HEK293 (cell line): Measurements from ENCODE around the gene TNFRSF8.

ENCODE experiments used
- BCL6B ChIP-seq: fragments of 450-650 bp; formaldehyde crosslinking; IDR thresholded peaks from 2 replicates; pipeline ENCODE4 v1.5.1; 2017; ENCODE audit warnings: missing biosample characterization, missing genetic modification characterization
- CTCF ChIP-seq: fragments of 450-650 bp; formaldehyde crosslinking; IDR thresholded peaks from 2 replicates; pipeline ENCODE4 v1.5.1; 2016; ENCODE audit warnings: missing biosample characterization, missing genetic modification characterization
- GFI1B ChIP-seq: fragments of 450-650 bp; formaldehyde crosslinking; IDR thresholded peaks from 2 replicates; pipeline ENCODE4 v1.5.1; 2016; ENCODE audit warnings: missing biosample characterization, missing genetic modification characterization
- IKZF3 ChIP-seq: fragments of 450-650 bp; IDR thresholded peaks from 2 replicates; pipeline ENCODE4 v1.5.0; 2018; ENCODE audit warnings: missing biosample characterization, mild to moderate bottlenecking, missing genetic modification characterization, moderate library complexity
- KLF7 ChIP-seq: fragments of 450-650 bp; formaldehyde crosslinking; IDR thresholded peaks from 2 replicates; pipeline ENCODE4 v1.5.1; 2016; ENCODE audit warnings: missing biosample characterization, missing genetic modification characterization, borderline replicate concordance
- KLF8 ChIP-seq: fragments of 450-650 bp; formaldehyde crosslinking; IDR thresholded peaks from 2 replicates; pipeline ENCODE4 v1.5.1; 2016; ENCODE audit warnings: missing biosample characterization, missing genetic modification characterization
- KLF9 ChIP-seq: fragments of 450-650 bp; formaldehyde crosslinking; IDR thresholded peaks from 2 replicates; pipeline ENCODE4 v1.5.1; 2016; ENCODE audit warnings: missing biosample characterization, missing genetic modification characterization, low read depth
- MZF1 ChIP-seq: fragments of 450-650 bp; formaldehyde crosslinking; IDR thresholded peaks from 2 replicates; pipeline ENCODE4 v1.5.1; 2017; ENCODE audit warnings: missing biosample characterization, missing genetic modification characterization, borderline replicate concordance
- OVOL3 ChIP-seq: fragments of 450-650 bp; formaldehyde crosslinking; IDR thresholded peaks from 2 replicates; pipeline ENCODE4 v1.5.1; 2016; ENCODE audit warnings: missing biosample characterization, missing genetic modification characterization
- PBX3 ChIP-seq: sonication (generic); formaldehyde crosslinking; IDR thresholded peaks from 2 replicates; pipeline ENCODE4 v1.8.1; 2022; ENCODE audit warnings: mild to moderate bottlenecking, moderate library complexity, missing genetic modification reagents
- PRDM6 ChIP-seq: fragments of 450-650 bp; formaldehyde crosslinking; IDR thresholded peaks from 2 replicates; pipeline ENCODE4 v1.5.1; 2017; ENCODE audit warnings: missing biosample characterization, missing genetic modification characterization
- SCRT1 ChIP-seq: fragments of 450-650 bp; formaldehyde crosslinking; IDR thresholded peaks from 2 replicates; pipeline ENCODE4 v1.5.1; 2016; ENCODE audit warnings: missing biosample characterization, missing genetic modification characterization, borderline replicate concordance
- TRIM28 ChIP-seq: IDR thresholded peaks from 2 replicates; pipeline ENCODE4 v1.6.1; 2011; ENCODE audit warnings: low read length, control low read depth, borderline replicate concordance
- TSHZ1 ChIP-seq: fragments of 450-650 bp; formaldehyde crosslinking; IDR thresholded peaks from 2 replicates; pipeline ENCODE4 v1.5.1; 2016; ENCODE audit warnings: missing biosample characterization, missing genetic modification characterization, borderline replicate concordance
- YY2 ChIP-seq: fragments of 450-650 bp; formaldehyde crosslinking; IDR thresholded peaks from 2 replicates; pipeline ENCODE4 v1.5.1; 2016; ENCODE audit warnings: missing biosample characterization, missing genetic modification characterization
- ZBTB6 ChIP-seq: fragments of 450-650 bp; formaldehyde crosslinking; IDR thresholded peaks from 2 replicates; pipeline ENCODE4 v1.5.1; 2017; ENCODE audit warnings: missing biosample characterization, missing genetic modification characterization
- ZBTB8A ChIP-seq: fragments of 450-650 bp; formaldehyde crosslinking; IDR thresholded peaks from 2 replicates; pipeline ENCODE4 v1.5.1; 2016; ENCODE audit warnings: missing biosample characterization, missing genetic modification characterization
- ZFP69B ChIP-seq: fragments of 450-650 bp; formaldehyde crosslinking; IDR thresholded peaks from 2 replicates; pipeline ENCODE4 v1.5.1; 2016; ENCODE audit warnings: missing biosample characterization, missing genetic modification characterization
- ZNF155 ChIP-seq: fragments of 450-650 bp; formaldehyde crosslinking; IDR thresholded peaks from 2 replicates; pipeline ENCODE4 v1.5.1; 2016; ENCODE audit warnings: missing biosample characterization, missing genetic modification characterization
- ZNF16 ChIP-seq: fragments of 450-650 bp; formaldehyde crosslinking; IDR thresholded peaks from 2 replicates; pipeline ENCODE4 v1.5.1; 2016; ENCODE audit warnings: low read depth, missing biosample characterization, missing genetic modification characterization
- ZNF184 ChIP-seq: fragments of 450-650 bp; IDR thresholded peaks from 2 replicates; pipeline ENCODE4 v1.5.1; 2018; ENCODE audit warnings: missing biosample characterization, mild to moderate bottlenecking, missing genetic modification characterization
- ZNF19 ChIP-seq: fragments of 450-650 bp; formaldehyde crosslinking; IDR thresholded peaks from 2 replicates; pipeline ENCODE4; 2016; ENCODE audit warnings: missing biosample characterization, missing genetic modification characterization, low read depth
- ZNF221 ChIP-seq: fragments of 450-650 bp; formaldehyde crosslinking; IDR thresholded peaks from 2 replicates; pipeline ENCODE4 v1.5.1; 2017; ENCODE audit warnings: missing biosample characterization, missing genetic modification characterization, borderline replicate concordance
- ZNF335 ChIP-seq: fragments of 450-650 bp; formaldehyde crosslinking; conservative IDR thresholded peaks from 2 replicates; pipeline ENCODE4 v1.5.1; 2016; ENCODE audit warnings: missing biosample characterization, missing genetic modification characterization
- ZNF423 ChIP-seq: fragments of 450-650 bp; formaldehyde crosslinking; IDR thresholded peaks from 2 replicates; pipeline ENCODE4 v1.5.1; 2016; ENCODE audit warnings: missing biosample characterization, missing genetic modification characterization
- ZNF426 ChIP-seq: fragments of 450-650 bp; formaldehyde crosslinking; IDR thresholded peaks from 2 replicates; pipeline ENCODE4 v1.5.1; 2017; ENCODE audit warnings: missing biosample characterization, missing genetic modification characterization, mild to moderate bottlenecking, inconsistent platforms, moderate library complexity
- ZNF501 ChIP-seq: fragments of 450-650 bp; formaldehyde crosslinking; IDR thresholded peaks from 2 replicates; pipeline ENCODE4 v1.5.1; 2016; ENCODE audit warnings: missing biosample characterization, missing genetic modification characterization
- ZNF76 ChIP-seq: fragments of 450-650 bp; formaldehyde crosslinking; IDR thresholded peaks from 2 replicates; pipeline ENCODE4; 2016; ENCODE audit warnings: low read depth, missing biosample characterization, missing genetic modification characterization, borderline replicate concordance
- ZNF843 ChIP-seq: fragments of 450-650 bp; formaldehyde crosslinking; IDR thresholded peaks from 2 replicates; pipeline ENCODE4 v1.5.1; 2016; ENCODE audit warnings: missing biosample characterization, missing genetic modification characterization
- ZXDB ChIP-seq: fragments of 450-650 bp; formaldehyde crosslinking; IDR thresholded peaks from 2 replicates; pipeline ENCODE4 v1.5.1; 2016; ENCODE audit warnings: missing biosample characterization, missing genetic modification characterization

The TNFRSF8 gene

GRCh38 chr1:12161662-12162458 is 98.8 kb downstream of the TNFRSF8 start (continued):
- no peak for TF ChIP-seq TSHZ1
- TF ChIP-seq ZNF335 (tag by site-specific recombination): peak; percentile 64
- TF ChIP-seq MZF1: no peak
- no peak for TF ChIP-seq KLF7 (tag by site-specific recombination)
- TF ChIP-seq OVOL3 (tag by site-specific recombination): no peak
- TF ChIP-seq ZNF501 (tag by site-specific recombination): no peak
- TF ChIP-seq ZBTB6 (tag by site-specific recombination): no peak
- TF ChIP-seq PBX3 (CRISPR knock-in tag): no peak
- no peak for TF ChIP-seq ZNF16
- no peak for TF ChIP-seq ZNF76 (tag by site-specific recombination)
- 0 out of 2 replicates have a peak, but pooled peaks have one; percentile 34 for TF ChIP-seq ZNF843 (tag by site-specific recombination)
- TF ChIP-seq ZXDB (tag by site-specific recombination): peak; percentile 65
- TF ChIP-seq ZNF155 (tag by site-specific recombination): no peak
- TF ChIP-seq BCL6B (tag by site-specific recombination): no peak
- TF ChIP-seq ZNF221 (tag by site-specific recombination): no peak
- TF ChIP-seq IKZF3 (tag by site-specific recombination): peak; percentile 35; the same call in 1 of the 2 replicates
- TF ChIP-seq GFI1B: peak; percentile 54; the same call in 1 of the 2 replicates
- peak; percentile 89 for TF ChIP-seq TRIM28
- no peak for TF ChIP-seq PRDM6 (tag by site-specific recombination)
- no peak for TF ChIP-seq ZNF426 (tag by site-specific recombination)
- peak; percentile 51; the same call in 1 of the 2 replicates for TF ChIP-seq KLF9 (tag by site-specific recombination)
- no peak for TF ChIP-seq ZNF19 (tag by site-specific recombination)
- no peak for TF ChIP-seq CTCF (tag by site-specific recombination)
- TF ChIP-seq ZNF184 (tag by site-specific recombination): no peak
- TF ChIP-seq SCRT1 (tag by site-specific recombination): no peak
- TF ChIP-seq KLF8: 0 out of 2 replicates have a peak, but pooled peaks have one; percentile 41
- no peak for TF ChIP-seq ZNF423 (tag by site-specific recombination)
- peak; percentile 65; the same call in 1 of the 2 replicates for TF ChIP-seq ZFP69B
- TF ChIP-seq ZBTB8A: peak; percentile 82
- TF ChIP-seq YY2: no peak
